HepG2 (cell line): ENCODE measurements around the gene NKD1. TPM values are rescaled to one million over a fixed set of nuclear protein-coding genes. Genes with fewer than 3 reads are reported as not detected.

Source experiments
- ATF6 ChIP-seq: sonication (generic); formaldehyde crosslinking; conservative IDR thresholded peaks from 2 replicates; pipeline ENCODE4 v1.4.0; 2020; ENCODE audit warnings: missing genetic modification reagents
- BORCS8-MEF2B ChIP-seq: sonication (generic); formaldehyde crosslinking; IDR thresholded peaks from 2 replicates; pipeline ENCODE4 v1.8.0; 2022; ENCODE audit warnings: mild to moderate bottlenecking, missing genetic modification reagents
- CHCHD3 ChIP-seq: sonication (generic); formaldehyde crosslinking; IDR thresholded peaks from 2 replicates; pipeline ENCODE4 v1.8.0; 2022; ENCODE audit warnings: mild to moderate bottlenecking, missing genetic modification reagents, moderate library complexity
- FOXK1 ChIP-seq: sonication (generic); formaldehyde crosslinking; IDR thresholded peaks from 2 replicates; pipeline ENCODE4 v1.4.0; 2020; ENCODE audit warnings: low read depth, missing genetic modification reagents, borderline replicate concordance
- JUNB ChIP-seq: sonication (generic); formaldehyde crosslinking; IDR thresholded peaks from 2 replicates; pipeline ENCODE4 v1.8.0; 2022; ENCODE audit warnings: missing genetic modification reagents, mild to moderate bottlenecking, borderline replicate concordance
- MXI1 ChIP-seq: IDR thresholded peaks from 3 replicates; pipeline ENCODE4 v1.6.1; 2012; ENCODE audit warnings: low read depth, low read length, inconsistent platforms, borderline replicate concordance
- PRMT3 ChIP-seq: sonication (generic); formaldehyde crosslinking; IDR thresholded peaks from 2 replicates; pipeline ENCODE4 v1.8.1; 2022; ENCODE audit warnings: low read depth, mild to moderate bottlenecking, moderate library complexity, missing genetic modification reagents, borderline replicate concordance
- RORA ChIP-seq: sonication (generic); formaldehyde crosslinking; IDR thresholded peaks from 2 replicates; pipeline ENCODE4 v1.5.0; 2020; ENCODE audit warnings: mild to moderate bottlenecking, missing genetic modification reagents, moderate library complexity
- SMARCC2 ChIP-seq: fragments of 450-650 bp; IDR thresholded peaks from 2 replicates; pipeline ENCODE4 v1.6.1; 2017; ENCODE audit warnings: antibody characterized with exemption, mild to moderate bottlenecking
- SNAI1 ChIP-seq: sonication (generic); formaldehyde crosslinking; IDR thresholded peaks from 2 replicates; pipeline ENCODE4 v1.5.0; 2020; ENCODE audit warnings: mild to moderate bottlenecking, missing genetic modification reagents, borderline replicate concordance
- SP5 ChIP-seq: IDR thresholded peaks from 2 replicates; pipeline ENCODE4 v1.6.1; 2016; ENCODE audit warnings: low read depth, borderline replicate concordance
- TP53 ChIP-seq: sonication (generic); formaldehyde crosslinking; conservative IDR thresholded peaks from 2 replicates; pipeline ENCODE4 v1.4.0; 2020; ENCODE audit warnings: missing genetic modification reagents
- ZHX1 ChIP-seq: sonication (generic); formaldehyde crosslinking; IDR thresholded peaks from 2 replicates; pipeline ENCODE4 v1.8.1; 2022; ENCODE audit warnings: low read depth, mild to moderate bottlenecking, missing genetic modification reagents
- ZNF207 ChIP-seq: fragments of 450-650 bp; IDR thresholded peaks from 2 replicates; pipeline ENCODE4 v1.6.1; 2016; ENCODE audit warnings: antibody characterized with exemption, borderline replicate concordance
- ZNF263 ChIP-seq: sonication (generic); formaldehyde crosslinking; IDR thresholded peaks from 2 replicates; pipeline ENCODE4 v1.4.0; 2020; ENCODE audit warnings: missing genetic modification reagents
- ZNF790 ChIP-seq: sonication (generic); formaldehyde crosslinking; IDR thresholded peaks from 2 replicates; pipeline ENCODE4 v1.8.0; 2022; ENCODE audit warnings: missing genetic modification reagents, mild to moderate bottlenecking, borderline replicate concordance
- ZNF883 ChIP-seq: sonication (generic); formaldehyde crosslinking; IDR thresholded peaks from 2 replicates; pipeline ENCODE4 v1.5.1; 2020; ENCODE audit warnings: mild to moderate bottlenecking, missing genetic modification reagents; ENCODE audit errors: not compliant biosample characterization
- polyA plus RNA-seq, 8 experiments: library from polyadenylated mRNA; depleted of rRNA in 3 of 8; stranded (reverse) in 7 of 8; unstranded in 1 of 8; fragments of >200 nt; fragmentation: Illumina TruSeq in 4 of 8; extraction: Trizol in 4 of 8; gene quantifications; 2 replicates each; pipeline versions ENCODE4 v1.2.1 to v1.2.3, GENCODE V29; 2011 to 2016; ENCODE audit warnings: low read depth in 4 of 8, missing spikeins in 1 of 8, mixed read lengths in 1 of 8; ENCODE audit not compliant: insufficient read depth in 1 of 8
- total RNA-seq, 5 experiments: library from RNA; depleted of rRNA; stranded (reverse); fragments of >200 nt; fragmentation: Illumina TruSeq; extraction: Trizol; gene quantifications; 2 replicates each; pipeline ENCODE4 v1.2.3, GENCODE V29; 2016; ENCODE audit warnings: low read depth in 1 of 5
- TF ChIP-seq, protein P1 (sequence below): IDR thresholded peaks from 2 replicates; pipeline ENCODE4 v1.6.1; 2016; ENCODE audit warnings: missing genetic modification reagents, missing compliant biosample characterization
- TF ChIP-seq, protein P2 (sequence below): sonication (generic); formaldehyde crosslinking; IDR thresholded peaks from 2 replicates; pipeline ENCODE4 v1.4.0; 2020; ENCODE audit warnings: low read depth, mild to moderate bottlenecking, missing genetic modification reagents
- TF ChIP-seq, protein P3 (sequence below): IDR thresholded peaks from 2 replicates; pipeline ENCODE4 v1.6.1; 2016; ENCODE audit warnings: control low read depth

NKD1 gene
- total and polyA plus RNA-seq, 2 of the 13 experiments (the other 11 are each of a cell fraction or from before 2014, with no cell fraction given), result 70.4 to 121 TPM

- no peak for TF ChIP-seq CHCHD3
- no peak for TF ChIP-seq FOXK1
- TF ChIP-seq SNAI1, result no peak
- TF ChIP-seq SP5 (CRISPR knock-in tag), result peak; percentile 14; the same call in 1 of the 2 replicates
- TF ChIP-seq, protein P1, sequence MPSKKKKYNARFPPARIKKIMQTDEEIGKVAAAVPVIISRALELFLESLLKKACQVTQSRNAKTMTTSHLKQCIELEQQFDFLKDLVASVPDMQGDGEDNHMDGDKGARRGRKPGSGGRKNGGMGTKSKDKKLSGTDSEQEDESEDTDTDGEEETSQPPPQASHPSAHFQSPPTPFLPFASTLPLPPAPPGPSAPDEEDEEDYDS (CRISPR knock-in tag), result 0 out of 2 replicates have a peak, but pooled peaks have one; percentile 26
- TF ChIP-seq SMARCC2, result no peak
- no peak for TF ChIP-seq ZNF263 (CRISPR knock-in tag)
- peak; percentile 70; the same call in 1 of the 2 replicates for TF ChIP-seq BORCS8-MEF2B (CRISPR knock-in tag)
- TF ChIP-seq, protein P2, sequence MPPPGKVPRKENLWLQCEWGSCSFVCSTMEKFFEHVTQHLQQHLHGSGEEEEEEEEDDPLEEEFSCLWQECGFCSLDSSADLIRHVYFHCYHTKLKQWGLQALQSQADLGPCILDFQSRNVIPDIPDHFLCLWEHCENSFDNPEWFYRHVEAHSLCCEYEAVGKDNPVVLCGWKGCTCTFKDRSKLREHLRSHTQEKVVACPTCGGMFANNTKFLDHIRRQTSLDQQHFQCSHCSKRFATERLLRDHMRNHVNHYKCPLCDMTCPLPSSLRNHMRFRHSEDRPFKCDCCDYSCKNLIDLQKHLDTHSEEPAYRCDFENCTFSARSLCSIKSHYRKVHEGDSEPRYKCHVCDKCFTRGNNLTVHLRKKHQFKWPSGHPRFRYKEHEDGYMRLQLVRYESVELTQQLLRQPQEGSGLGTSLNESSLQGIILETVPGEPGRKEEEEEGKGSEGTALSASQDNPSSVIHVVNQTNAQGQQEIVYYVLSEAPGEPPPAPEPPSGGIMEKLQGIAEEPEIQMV (CRISPR knock-in tag), result no peak
- no peak for TF ChIP-seq ZNF207
- no peak for TF ChIP-seq ZHX1 (CRISPR knock-in tag)
- no peak for TF ChIP-seq TP53
- no peak for TF ChIP-seq RORA
- no peak for TF ChIP-seq ZNF790 (CRISPR knock-in tag)
- TF ChIP-seq ZNF883 (CRISPR knock-in tag), result no peak
- TF ChIP-seq JUNB (CRISPR knock-in tag), result no peak
- TF ChIP-seq PRMT3, result no peak
- 0 out of 3 replicates have a peak, but pooled peaks have one; percentile 10 for TF ChIP-seq MXI1
- no peak for TF ChIP-seq ATF6 (CRISPR knock-in tag)
- TF ChIP-seq, protein P3, sequence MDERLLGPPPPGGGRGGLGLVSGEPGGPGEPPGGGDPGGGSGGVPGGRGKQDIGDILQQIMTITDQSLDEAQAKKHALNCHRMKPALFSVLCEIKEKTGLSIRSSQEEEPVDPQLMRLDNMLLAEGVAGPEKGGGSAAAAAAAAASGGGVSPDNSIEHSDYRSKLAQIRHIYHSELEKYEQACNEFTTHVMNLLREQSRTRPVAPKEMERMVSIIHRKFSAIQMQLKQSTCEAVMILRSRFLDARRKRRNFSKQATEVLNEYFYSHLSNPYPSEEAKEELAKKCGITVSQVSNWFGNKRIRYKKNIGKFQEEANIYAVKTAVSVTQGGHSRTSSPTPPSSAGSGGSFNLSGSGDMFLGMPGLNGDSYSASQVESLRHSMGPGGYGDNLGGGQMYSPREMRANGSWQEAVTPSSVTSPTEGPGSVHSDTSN, result no peak
These were observed 148.6 kb downstream of the NKD1 start (continued) for GRCh38 chr16:50696575-50697420.
